Spleen (tissue), 7 donors: ENCODE results near the gene B4GALT6.

Experiments used
- CTCF ChIP-seq, 11 experiments: fragments of 200-600 bp in 7 of 11; fragments of 450-650 bp in 4 of 11; sonication (generic) in 4 of 11; IDR thresholded peaks in 8 of 11; conservative IDR thresholded peaks in 3 of 11; 1 replicate in 7 of 11; 2 replicates in 4 of 11; pipeline versions ENCODE4 v1.4.0 to v1.8.0; 2016 to 2021; ENCODE audit warnings: antibody characterized with exemption in 11 of 11, inconsistent platforms in 4 of 11, mild to moderate bottlenecking in 1 of 11
- POLR2A ChIP-seq, 3 donors: fragments of 450-650 bp; IDR thresholded peaks; one replicate each; pipeline ENCODE4 v1.5.1; 2017; ENCODE audit warnings: antibody characterized with exemption in 3 of 3, mild to moderate bottlenecking in 1 of 3
- POLR2AphosphoS5 ChIP-seq, 3 donors: sonication (generic); formaldehyde crosslinking; IDR thresholded peaks; one replicate each; pipeline ENCODE4 v1.5.1; 2017; ENCODE audit warnings: antibody characterized with exemption in 3 of 3
- donor health status: DM: no; HTN: no; CAD: no; lungs with moderate emphysema.
- donor health status: DM: no; HTN: no; CAD: no.
- donor health status: DM: no; HTN: no; CAD: no.

GRCh38 chr18:31611511-31611910 lies 72.9 kb downstream of the B4GALT6 start:
- TF ChIP-seq CTCF (IDR thresholded peaks at IDR 0.05 in 8 of 11, conservative IDR thresholded peaks at IDR 0.05 in 3 of 11) (no peak), POLR2AphosphoS5 (IDR thresholded peaks at IDR 0.05) (no peak), POLR2A (IDR thresholded peaks at IDR 0.05) (no peak)
